GM23248 (cell line): Measurements from ENCODE around the gene MGAT4A. TPM values are rescaled to one million over a fixed set of nuclear protein-coding genes. Genes with fewer than 3 reads are reported as not detected.

Experiments used
- DNase-seq: peaks from one replicate; pipeline ENCODE4 v3.0.0-alpha.2; 2015
- H2AFZ ChIP-seq: fragments of 200-600 bp; sonication (generic); 2 replicates; pipeline ENCODE4 v1.6.1; 2016; ENCODE audit warnings: antibody characterized with exemption
- H3F3A ChIP-seq: fragments of 200-600 bp; sonication (generic); 2 replicates; pipeline ENCODE4 v1.6.1; 2016; ENCODE audit warnings: mild to moderate bottlenecking, antibody characterized with exemption, mixed run types; ENCODE audit not compliant: insufficient read depth
- H3K27ac ChIP-seq: fragments of 200-600 bp; sonication (generic); 2 replicates; pipeline ENCODE4 v1.5.1; 2016; ENCODE audit warnings: mild to moderate bottlenecking
- H3K27me3 ChIP-seq: fragments of 200-600 bp; sonication (generic); replicated peaks from 2 replicates; pipeline ENCODE4 v1.6.1; 2016; ENCODE audit warnings: mild to moderate bottlenecking; ENCODE audit not compliant: insufficient read depth
- H3K36me3 ChIP-seq: fragments of 200-600 bp; sonication (generic); 2 replicates; pipeline ENCODE4 v1.6.1; 2016; ENCODE audit warnings: low read depth, mild to moderate bottlenecking
- H3K4me1 ChIP-seq: fragments of 200-600 bp; sonication (generic); 2 replicates; pipeline ENCODE4 v1.6.1; 2016; ENCODE audit warnings: mild to moderate bottlenecking; ENCODE audit not compliant: insufficient read depth
- H3K4me2 ChIP-seq: fragments of 200-600 bp; sonication (generic); one replicate; pipeline ENCODE4 v1.6.1; 2016; ENCODE audit warnings: mild to moderate bottlenecking; ENCODE audit not compliant: unreplicated experiment
- H3K4me3 ChIP-seq: fragments of 200-600 bp; sonication (generic); 2 replicates; pipeline ENCODE4 v1.5.1; 2016; ENCODE audit warnings: mild to moderate bottlenecking
- H3K79me2 ChIP-seq: fragments of 200-600 bp; sonication (generic); 2 replicates; pipeline ENCODE4 v1.6.1; 2016; ENCODE audit warnings: mild to moderate bottlenecking; ENCODE audit not compliant: insufficient read depth
- H3K9ac ChIP-seq: fragments of 200-600 bp; sonication (generic); 2 replicates; pipeline ENCODE4 v1.6.1; 2016; ENCODE audit warnings: mild to moderate bottlenecking
- H3K9me2 ChIP-seq: fragments of 200-600 bp; sonication (generic); 2 replicates; pipeline ENCODE4 v1.6.1; 2016; ENCODE audit warnings: mixed run types, mild to moderate bottlenecking, moderate library complexity; ENCODE audit not compliant: insufficient read depth
- H3K9me3 ChIP-seq: fragments of 200-600 bp; sonication (generic); one replicate; pipeline ENCODE4 v1.6.1; 2017; ENCODE audit warnings: low read depth
- H4K20me1 ChIP-seq: fragments of 200-600 bp; sonication (generic); 2 replicates; pipeline ENCODE4 v1.6.0; 2016; ENCODE audit not compliant: insufficient read depth
- EZH2 ChIP-seq: fragments of 200-600 bp; sonication (generic); IDR thresholded peaks from 2 replicates; pipeline ENCODE4 v1.6.1; 2018; ENCODE audit warnings: antibody characterized with exemption, mild to moderate bottlenecking; ENCODE audit not compliant: insufficient read depth, poor library complexity, severe bottlenecking
- EZH2phosphoT487 ChIP-seq: fragments of 200-600 bp; sonication (generic); IDR thresholded peaks from 2 replicates; pipeline ENCODE4 v1.6.1; 2018; ENCODE audit warnings: antibody characterized with exemption, moderate library complexity, mild to moderate bottlenecking, low read depth; ENCODE audit not compliant: insufficient read depth
- WGBS, 2 experiments: methylation state at CpG; one replicate each; pipeline ENCODE4 v1.1.6; 2015 to 2017; ENCODE audit warnings: low lambda C conversion rate in 2 of 2, low coverage in 1 of 2; ENCODE audit errors: missing lambda C conversion rate in 2 of 2; 5-methylcytosine and 5-hydroxymethylcytosine counted together
- in situ Hi-C: fragments of 300-500 bp; cut with MboI; formaldehyde crosslinking; loops from 2 replicates; pipeline ENCODE4 v1.15.0; 2020
- polyA plus RNA-seq: library from polyadenylated mRNA; unstranded; fragments of >200 nt; fragmentation: Nextera tagmentation; extraction: Ambion mirVana; gene quantifications from 2 replicates; pipeline ENCODE4 v1.2.1, GENCODE V29; 2016
- total RNA-seq: library from RNA; depleted of rRNA; stranded (reverse); fragments of >200 nt; shearing (Covaris generic); gene quantifications from 2 replicates; pipeline ENCODE4 v1.2.3, GENCODE V29; 2014

Gene MGAT4A
- total and polyA plus RNA-seq, 2 experiments from 2014 or later: under 0.01 TPM; not detected in 1

- no peaks in the 10 kb centered on the region for H3K4me1 ChIP-seq
- no peak overlapping the region for H3K27ac ChIP-seq
- no peaks in the 10 kb centered on the region for H3F3A ChIP-seq
- no peaks in the 10 kb centered on the region for H3K9me2 ChIP-seq
- no peaks in the 10 kb centered on the region for H3K27me3 ChIP-seq
- no peak for TF ChIP-seq EZH2
- no peak for TF ChIP-seq EZH2phosphoT487
- H3K9ac ChIP-seq: no peak overlapping the region
- no peaks in the 10 kb centered on the region for H4K20me1 ChIP-seq
- no peaks in the 10 kb centered on the region for H3K36me3 ChIP-seq
- 95 to 96% methylated on average over 7 of the region's 7 CpGs for WGBS, 2 experiments
- H3K4me3 ChIP-seq: no peak overlapping the region
- H3K4me2 ChIP-seq: no peak overlapping the region
- no peak overlapping the region for H2AFZ ChIP-seq
- DNase-seq: no peak
- H3K79me2 ChIP-seq: no peaks in the 10 kb centered on the region
- H3K9me3 ChIP-seq: no peaks in the 10 kb centered on the region
- in situ Hi-C loops: no loop called here
These were observed 147.7 kb downstream of the MGAT4A start for GRCh38 chr2:98583276-98583675.

GRCh38 chr2:98582523-98582922 is 148.4 kb downstream of the MGAT4A start:
- Histone ChIP-seq H3K9ac (no peak overlapping the region), H3K9me3 (no peaks in the 10 kb centered on the region), H3K4me3 (no peak overlapping the region), H3K9me2 (no peaks in the 10 kb centered on the region), H4K20me1 (no peaks in the 10 kb centered on the region), H3K36me3 (no peaks in the 10 kb centered on the region), H3K27ac (no peak overlapping the region), H3K79me2 (no peaks in the 10 kb centered on the region), H2AFZ (no peak overlapping the region), H3F3A (no peaks in the 10 kb centered on the region), H3K4me2 (no peak overlapping the region), H3K4me1 (no peaks in the 10 kb centered on the region), H3K27me3 (no peaks in the 10 kb centered on the region)
- no peak for TF ChIP-seq EZH2
- no peak for TF ChIP-seq EZH2phosphoT487
- in situ Hi-C loops: no loop called here
- DNase-seq: no peak
- 98 to 99% methylated on average over 9 of the region's 9 CpGs for WGBS, 2 experiments

- Histone ChIP-seq H3K9me3 (no peaks in the 10 kb centered on the region), H4K20me1 (no peaks in the 10 kb centered on the region), H3F3A (no peaks in the 10 kb centered on the region), H3K79me2 (no peaks in the 10 kb centered on the region), H3K27ac (no peak overlapping the region), H3K27me3 (no peaks in the 10 kb centered on the region), H3K4me3 (no peak overlapping the region), H3K36me3 (no peaks in the 10 kb centered on the region), H3K9ac (no peak overlapping the region), H2AFZ (no peak overlapping the region), H3K9me2 (no peaks in the 10 kb centered on the region), H3K4me1 (no peaks in the 10 kb centered on the region), H3K4me2 (no peak overlapping the region)
- DNase-seq: no peak
- in situ Hi-C loops: no loop called here
- TF ChIP-seq EZH2phosphoT487 (no peak), EZH2 (no peak)
- WGBS, 2 experiments: 77 to 83% methylated on average over 10 of the region's 10 CpGs
These were observed 150.2 kb downstream of the MGAT4A start for GRCh38 chr2:98580656-98581284.

- no peak overlapping the region for H3K9ac ChIP-seq
- H3F3A ChIP-seq: no peaks in the 10 kb centered on the region
- H3K9me3 ChIP-seq: no peaks in the 10 kb centered on the region
- H3K4me3 ChIP-seq: no peak overlapping the region
- no peak overlapping the region for H3K27ac ChIP-seq
- H3K9me2 ChIP-seq: no peaks in the 10 kb centered on the region
- no peaks in the 10 kb centered on the region for H3K4me1 ChIP-seq
- no peaks in the 10 kb centered on the region for H4K20me1 ChIP-seq
- H2AFZ ChIP-seq: no peak overlapping the region
- H3K27me3 ChIP-seq: no peaks in the 10 kb centered on the region
- in situ Hi-C loops: no loop called here
- H3K4me2 ChIP-seq: no peak overlapping the region
- WGBS, 2 experiments: 88 to 93% methylated on average over 7 of the region's 7 CpGs
- DNase-seq: no peak
- no peak for TF ChIP-seq EZH2
- TF ChIP-seq EZH2phosphoT487: no peak
- H3K79me2 ChIP-seq: no peaks in the 10 kb centered on the region
- H3K36me3 ChIP-seq: no peaks in the 10 kb centered on the region
These were observed 151.0 kb downstream of the MGAT4A start for GRCh38 chr2:98579926-98580325.

GRCh38 chr2:98578231-98578630 is 152.7 kb downstream of the MGAT4A start:
- H3K9ac ChIP-seq: no peak overlapping the region
- no peaks in the 10 kb centered on the region for H3K79me2 ChIP-seq
- H3K9me2 ChIP-seq: no peaks in the 10 kb centered on the region
- no peak overlapping the region for H3K4me3 ChIP-seq
- no peaks in the 10 kb centered on the region for H3K4me1 ChIP-seq
- no peak overlapping the region for H3K4me2 ChIP-seq
- H3F3A ChIP-seq: no peaks in the 10 kb centered on the region
- no peak for TF ChIP-seq EZH2phosphoT487
- no peak for TF ChIP-seq EZH2
- no peak overlapping the region for H2AFZ ChIP-seq
- 91 to 92% methylated on average over 9 of the region's 9 CpGs for WGBS, 2 experiments
- no peak overlapping the region for H3K27ac ChIP-seq
- no peaks in the 10 kb centered on the region for H3K36me3 ChIP-seq
- no peaks in the 10 kb centered on the region for H4K20me1 ChIP-seq
- DNase-seq: no peak
- H3K9me3 ChIP-seq: no peaks in the 10 kb centered on the region
- in situ Hi-C loops: no loop called here
- H3K27me3 ChIP-seq: no peaks in the 10 kb centered on the region
